Measurements from ENCODE around the gene WASF2.

WASF2 gene

GRCh38 chr1:27519331-27520258, 29.6 kb upstream of the WASF2 start:
- no peak overlapping the region for H3K4me3 ChIP-seq (replicated peaks in 1 of 2; ENCODE audit: low read depth in 2 of 2, low read length in 2 of 2)
- DNase-seq (ENCODE audit: low read depth in 2 of 2) = no peak
- no peak for TF ChIP-seq CTCF (IDR thresholded peaks at IDR 0.05; ENCODE audit: low read depth, low read length)

GRCh38 chr1:27518808-27519207, 28.8 kb upstream of the WASF2 start:
- H3K4me3 ChIP-seq (replicated peaks in 1 of 2; ENCODE audit: low read depth in 2 of 2, low read length in 2 of 2) = no peak overlapping the region
- DNase-seq (ENCODE audit: low read depth in 2 of 2) = no peak
- no peak for TF ChIP-seq CTCF (IDR thresholded peaks at IDR 0.05; ENCODE audit: low read depth, low read length)

GRCh38 chr1:27517907-27518718, 28.1 kb upstream of the WASF2 start:
- no peak overlapping the region for H3K4me3 ChIP-seq (replicated peaks in 1 of 2; ENCODE audit: low read depth in 2 of 2, low read length in 2 of 2)
- TF ChIP-seq CTCF (IDR thresholded peaks at IDR 0.05; ENCODE audit: low read depth, low read length) = no peak
- no peak for DNase-seq (ENCODE audit: low read depth in 2 of 2)

GRCh38 chr1:27517301-27517700, 27.3 kb upstream of the WASF2 start:
- H3K4me3 ChIP-seq (replicated peaks in 1 of 2; ENCODE audit: low read depth in 2 of 2, low read length in 2 of 2) = no peak overlapping the region
- DNase-seq (ENCODE audit: low read depth in 2 of 2) = no peak
- TF ChIP-seq CTCF (IDR thresholded peaks at IDR 0.05; ENCODE audit: low read depth, low read length) = no peak

- no peak overlapping the region for H3K4me3 ChIP-seq (replicated peaks in 1 of 2; ENCODE audit: low read depth in 2 of 2, low read length in 2 of 2)
- no peak for DNase-seq (ENCODE audit: low read depth in 2 of 2)
- TF ChIP-seq CTCF (IDR thresholded peaks at IDR 0.05; ENCODE audit: low read depth, low read length) = no peak
Measured at GRCh38 chr1:27515626-27516025, 25.7 kb upstream of the WASF2 start.

- no peak for TF ChIP-seq CTCF (IDR thresholded peaks at IDR 0.05; ENCODE audit: low read depth, low read length)
Measured at GRCh38 chr1:27513958-27514357, 24.0 kb upstream of the WASF2 start.

More at GRCh38 chr1:27513958-27514357, 24.0 kb upstream of the WASF2 start:
- no peak overlapping the region for H3K4me3 ChIP-seq (replicated peaks in 1 of 2; ENCODE audit: low read depth in 2 of 2, low read length in 2 of 2)
- DNase-seq (ENCODE audit: low read depth in 2 of 2) = no peak
